Measurements from ENCODE around the gene JAKMIP1.

GRCh38 chr4:6198768-6199421 is 1.5 kb downstream of the JAKMIP1 start:
- TF ChIP-seq CTCF (IDR thresholded peaks at IDR 0.05) (no peak), POLR2A (IDR thresholded peaks at IDR 0.05) (no peak)
